HCT116 (cell line): ENCODE measurements around the gene NPAS4. TPM values are rescaled to one million over a fixed set of nuclear protein-coding genes. Genes with fewer than 3 reads are reported as not detected.
"Not testable (repeated sequence)": the region's sequence is repeated elsewhere in the genome, so short reads cannot be mapped to it uniquely, and the experiment has no call there.

Experiments used
- ATAC-seq: fragments of 200-7000 bp; cut with Tn5 transposase; 2 replicates; pipeline ENCODE4 v1.9.1; 2020; ENCODE audit warnings: mild to moderate bottlenecking, moderate library complexity
- BruUV-seq: library from RNA; stranded (reverse); fragments of 400-500 nt; replicated peaks from 2 replicates; lab custom pipeline; 2021; lab: Mats Ljungman, UMichigan
- CTCF ChIA-PET: fragments of 300-600 bp; sonication (Branson Sonifier 250); formaldehyde crosslinking; loops from one replicate; lab custom pipeline; 2021; ENCODE audit warnings: antibody characterized with exemption; lab: Charles Lee
- POLR2A ChIA-PET: fragments of 300-600, 350-600 bp; sonication (Branson Sonifier 250); formaldehyde crosslinking; loops from one replicate; lab custom pipeline; 2021; ENCODE audit warnings: antibody characterized with exemption; lab: Charles Lee
- RAD21 ChIA-PET, 2 experiments: fragments of 300-600 bp; sonication (Branson Sonifier 250); formaldehyde crosslinking; loops; one replicate each; lab custom pipeline; 2023; ENCODE audit warnings: low total read pairs in 2 of 2; ENCODE audit not compliant: uncharacterized antibody in 2 of 2, unreplicated experiment in 2 of 2, low non-redundant PET in 1 of 2; lab: Charles Lee
- DNase-seq: peaks from one replicate; pipeline ENCODE4 v3.0.0-alpha.2; 2010; ENCODE audit warnings: low read depth, low spot score
- H2AFZ ChIP-seq: fragments of 200-600 bp; shearing (Covaris generic), sonication (generic); 2 replicates; pipeline ENCODE4 v1.6.1; 2017; ENCODE audit warnings: low read depth, mixed run types, mixed read lengths, antibody characterized with exemption, low read length; ENCODE audit not compliant: poor library complexity, severe bottlenecking
- H3K27ac ChIP-seq: 2 replicates; pipeline ENCODE4 v1.5.1; 2012; ENCODE audit warnings: low read depth, low read length
- H3K27me3 ChIP-seq: fragments of 200-600 bp; sonication (generic); 2 replicates; pipeline ENCODE4 v1.6.1; 2016; ENCODE audit warnings: mixed run types, low read length, mixed read lengths; ENCODE audit not compliant: insufficient read depth
- H3K36me3 ChIP-seq, 2 experiments: fragments of 200-500 bp in 1 of 2; fragments of 200-600 bp in 1 of 2; sonication (Bioruptor generic) in 1 of 2; sonication (generic) in 1 of 2; 2 replicates each; pipeline versions ENCODE4 v1.5.1 to v1.6.1; 2014 to 2016; ENCODE audit warnings: low read length in 2 of 2, inconsistent platforms in 1 of 2, mixed read lengths in 1 of 2, mixed run types in 1 of 2; ENCODE audit not compliant: insufficient read depth in 2 of 2, control insufficient read depth in 1 of 2
- H3K4me1 ChIP-seq, 2 experiments: fragments of 200-600 bp in 1 of 2; sonication (generic) in 1 of 2; 2 replicates each; pipeline versions ENCODE4 v1.5.1 to v1.6.1; 2012 to 2017; ENCODE audit warnings: low read length in 2 of 2, inconsistent platforms in 1 of 2, mild to moderate bottlenecking in 1 of 2, mixed read lengths in 1 of 2, mixed run types in 1 of 2, moderate library complexity in 1 of 2; ENCODE audit not compliant: insufficient read depth in 2 of 2, control insufficient read depth in 1 of 2
- H3K4me2 ChIP-seq: fragments of 200-600 bp; sonication (generic); 2 replicates; pipeline ENCODE4 v1.6.1; 2017; ENCODE audit warnings: mixed run types, low read length, mixed read lengths
- H3K4me3 ChIP-seq, 2 experiments: fragments of 200-600 bp in 1 of 2; sonication (generic) in 1 of 2; replicated peaks in 1 of 2; 2 replicates each; pipeline ENCODE4 v1.5.1; 2011 to 2016; ENCODE audit warnings: low read length in 2 of 2, control low read depth in 1 of 2, low read depth in 1 of 2, mild to moderate bottlenecking in 1 of 2, mixed read lengths in 1 of 2, mixed run types in 1 of 2
- H3K79me2 ChIP-seq: fragments of 200-600 bp; sonication (generic); 2 replicates; pipeline ENCODE4 v1.6.1; 2017; ENCODE audit warnings: mild to moderate bottlenecking, mixed run types, low read length, moderate library complexity, mixed read lengths; ENCODE audit not compliant: insufficient read depth
- H3K9ac ChIP-seq: fragments of 200-600 bp; sonication (generic); 2 replicates; pipeline ENCODE4 v1.6.1; 2016; ENCODE audit warnings: low read length, mixed read lengths
- H3K9me2 ChIP-seq: fragments of 200-600 bp; sonication (generic), shearing (Covaris generic); 2 replicates; pipeline ENCODE4 v1.6.1; 2017; ENCODE audit warnings: mixed run types, mild to moderate bottlenecking, moderate library complexity; ENCODE audit not compliant: insufficient read depth
- H3K9me3 ChIP-seq, 2 experiments: fragments of 200-500 bp in 1 of 2; fragments of 200-600 bp in 1 of 2; sonication (Bioruptor generic) in 1 of 2; sonication (generic) in 1 of 2; 2 replicates each; pipeline ENCODE4 v1.6.1; 2014 to 2017; ENCODE audit warnings: low read length in 2 of 2, mixed read lengths in 2 of 2, inconsistent platforms in 1 of 2, low read depth in 1 of 2, mild to moderate bottlenecking in 1 of 2, mixed run types in 1 of 2, moderate library complexity in 1 of 2; ENCODE audit not compliant: control insufficient read depth in 1 of 2, insufficient read depth in 1 of 2
- H4K20me1 ChIP-seq: fragments of 200-600 bp; sonication (generic), shearing (Covaris generic); 2 replicates; pipeline ENCODE4 v1.6.1; 2017; ENCODE audit warnings: mixed run types, mild to moderate bottlenecking, moderate library complexity; ENCODE audit not compliant: insufficient read depth
- JUND ChIP-seq: IDR thresholded peaks from 2 replicates; pipeline ENCODE4 v1.6.1; 2012
- POLR2AphosphoS5 ChIP-seq: IDR thresholded peaks from 2 replicates; pipeline ENCODE4 v1.6.1; 2011; ENCODE audit warnings: mild to moderate bottlenecking, low read depth, low read length, moderate library complexity
- RAD21 ChIP-seq: IDR thresholded peaks from 2 replicates; pipeline ENCODE4 v1.6.1; 2012; ENCODE audit warnings: low read depth, mild to moderate bottlenecking
- REST ChIP-seq: IDR thresholded peaks from 2 replicates; pipeline ENCODE4 v1.6.1; 2012; ENCODE audit warnings: low read depth
- SIN3A ChIP-seq: IDR thresholded peaks from 2 replicates; pipeline ENCODE4 v1.6.1; 2012; ENCODE audit warnings: low read depth
- SP1 ChIP-seq: IDR thresholded peaks from 2 replicates; pipeline ENCODE4 v1.6.1; 2012; ENCODE audit warnings: low read depth
- SRF ChIP-seq: IDR thresholded peaks from 2 replicates; pipeline ENCODE4 v1.6.1; 2012; ENCODE audit warnings: low read depth
- intact Hi-C: fragments of 100-400 bp; cut with micrococcal nuclease; formaldehyde crosslinking; loops from 2 replicates; pipeline ENCODE4 v1.10.0; 2022
- total RNA-seq: library from RNA; stranded (reverse); gene quantifications from one replicate; pipeline ENCODE4 v1.2.1, GENCODE V29; 2021; ENCODE audit not compliant: unreplicated experiment
- TF ChIP-seq, protein P1 (sequence below), 3 experiments: fragments of 200-600 bp in 1 of 3; sonication (generic) in 1 of 3; IDR thresholded peaks in 2 of 3; conservative IDR thresholded peaks in 1 of 3; 2 replicates each; pipeline ENCODE4 v1.5.1; 2012 to 2017; ENCODE audit warnings: low read depth in 2 of 3, low read length in 2 of 3, antibody characterized with exemption in 1 of 3, borderline replicate concordance in 1 of 3, control low read depth in 1 of 3, mild to moderate bottlenecking in 1 of 3, mixed read lengths in 1 of 3, mixed run types in 1 of 3, moderate library complexity in 1 of 3; ENCODE audit not compliant: insufficient read depth in 1 of 3
- TF ChIP-seq, protein P2 (sequence below): IDR thresholded peaks from 2 replicates; pipeline ENCODE4 v1.6.1; 2012

Gene NPAS4
- total RNA-seq, 1 experiment from 2014 or later: not detected

DNA sequence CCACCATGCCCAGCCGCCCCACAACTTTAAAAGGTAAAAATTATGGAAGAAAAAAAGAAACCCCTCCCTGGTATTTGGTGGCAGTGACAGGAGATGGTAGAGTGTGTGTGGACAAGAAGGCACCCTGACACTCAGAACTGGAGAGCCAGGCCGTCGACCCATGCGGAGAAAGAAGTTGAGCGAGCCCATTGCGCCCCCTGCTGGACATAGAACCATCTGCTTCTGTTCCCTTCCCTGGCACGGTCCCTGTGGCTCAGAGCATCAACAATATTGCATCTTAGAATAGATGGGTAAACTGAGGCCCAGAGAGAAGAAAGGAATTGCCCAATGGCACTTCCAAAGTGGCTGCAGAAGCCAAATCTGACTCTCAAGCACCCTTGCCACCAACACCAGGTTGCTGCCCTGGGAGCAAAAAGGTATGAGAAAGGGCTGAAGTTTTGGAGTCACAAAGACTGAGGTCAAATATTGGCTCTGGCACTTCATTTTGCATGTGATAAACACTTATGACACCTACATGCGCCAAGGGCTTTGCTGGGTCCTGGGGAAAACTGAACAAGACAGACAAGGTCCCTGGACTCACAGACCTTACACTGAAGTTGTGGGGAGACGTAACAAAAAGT is 9.3 kb downstream of the NPAS4 start:
- Histone ChIP-seq H4K20me1 (no peaks in the 10 kb centered on the region), H3K4me2 (no peak overlapping the region), H2AFZ (no peak overlapping the region), H3K27me3 (no peaks in the 10 kb centered on the region), H3K27ac (no peak overlapping the region), H3K9me2 (no peaks in the 10 kb centered on the region), H3K4me3 (no peak overlapping the region), H3K79me2 (no peaks in the 10 kb centered on the region), H3K9ac (no peak overlapping the region), H3K9me3 (no peaks in the 10 kb centered on the region), H3K4me1 (no peaks in the 10 kb centered on the region; a peak in 1 of 4 replicates), H3K36me3 (peaks cover 4% of the 10 kb centered on the region in 2 experiments; a peak in 3 of 4 replicates)
- TF ChIP-seq REST: no peak
- no peak for TF ChIP-seq JUND
- TF ChIP-seq SIN3A: no peak
- TF ChIP-seq, protein P1, sequence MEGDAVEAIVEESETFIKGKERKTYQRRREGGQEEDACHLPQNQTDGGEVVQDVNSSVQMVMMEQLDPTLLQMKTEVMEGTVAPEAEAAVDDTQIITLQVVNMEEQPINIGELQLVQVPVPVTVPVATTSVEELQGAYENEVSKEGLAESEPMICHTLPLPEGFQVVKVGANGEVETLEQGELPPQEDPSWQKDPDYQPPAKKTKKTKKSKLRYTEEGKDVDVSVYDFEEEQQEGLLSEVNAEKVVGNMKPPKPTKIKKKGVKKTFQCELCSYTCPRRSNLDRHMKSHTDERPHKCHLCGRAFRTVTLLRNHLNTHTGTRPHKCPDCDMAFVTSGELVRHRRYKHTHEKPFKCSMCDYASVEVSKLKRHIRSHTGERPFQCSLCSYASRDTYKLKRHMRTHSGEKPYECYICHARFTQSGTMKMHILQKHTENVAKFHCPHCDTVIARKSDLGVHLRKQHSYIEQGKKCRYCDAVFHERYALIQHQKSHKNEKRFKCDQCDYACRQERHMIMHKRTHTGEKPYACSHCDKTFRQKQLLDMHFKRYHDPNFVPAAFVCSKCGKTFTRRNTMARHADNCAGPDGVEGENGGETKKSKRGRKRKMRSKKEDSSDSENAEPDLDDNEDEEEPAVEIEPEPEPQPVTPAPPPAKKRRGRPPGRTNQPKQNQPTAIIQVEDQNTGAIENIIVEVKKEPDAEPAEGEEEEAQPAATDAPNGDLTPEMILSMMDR (IDR thresholded peaks at IDR 0.05 in 2 of 3, conservative IDR thresholded peaks at IDR 0.05 in 1 of 3; ENCODE audit: borderline replicate concordance in 1 of 3, insufficient read depth in 1 of 3, low read depth in 2 of 3, low read length in 2 of 3): peak; percentile 89 to 98 (median 95)
- TF ChIP-seq, protein P2, sequence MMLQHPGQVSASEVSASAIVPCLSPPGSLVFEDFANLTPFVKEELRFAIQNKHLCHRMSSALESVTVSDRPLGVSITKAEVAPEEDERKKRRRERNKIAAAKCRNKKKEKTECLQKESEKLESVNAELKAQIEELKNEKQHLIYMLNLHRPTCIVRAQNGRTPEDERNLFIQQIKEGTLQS: no peak
- peak; percentile 91 for TF ChIP-seq RAD21
- no peak for TF ChIP-seq POLR2AphosphoS5
- no peak for TF ChIP-seq SRF
- TF ChIP-seq SP1: no peak
- CTCF ChIA-PET: interaction anchor here (0.7 to 1.8 kb wide), 10 partner anchors 9 to 248 kb away, joined by 3 to 14 read pairs (median 5); partner anchors contain the start of gene MRPL11
- no TSS peak for BruUV-seq
- intact Hi-C loops: loop anchor here (1.0 to 10.0 kb wide), 4 partner anchors 22 to 405 kb away; partner anchors contain the start of gene RBM4B
- peak; percentile 44 for DNase-seq
- POLR2A ChIA-PET: interaction anchor here (0.7 kb wide), 1 partner anchor 44 kb away, joined by 4 read pairs; no protein-coding TSS in a partner anchor
- peak; percentile 96 for ATAC-seq
- RAD21 ChIA-PET: interaction anchor here in 1 of 2 experiments (0.7 to 0.8 kb wide), 4 partner anchors 12 to 455 kb away, joined by 3 to 5 read pairs (median 4); no protein-coding TSS in a partner anchor

DNA sequence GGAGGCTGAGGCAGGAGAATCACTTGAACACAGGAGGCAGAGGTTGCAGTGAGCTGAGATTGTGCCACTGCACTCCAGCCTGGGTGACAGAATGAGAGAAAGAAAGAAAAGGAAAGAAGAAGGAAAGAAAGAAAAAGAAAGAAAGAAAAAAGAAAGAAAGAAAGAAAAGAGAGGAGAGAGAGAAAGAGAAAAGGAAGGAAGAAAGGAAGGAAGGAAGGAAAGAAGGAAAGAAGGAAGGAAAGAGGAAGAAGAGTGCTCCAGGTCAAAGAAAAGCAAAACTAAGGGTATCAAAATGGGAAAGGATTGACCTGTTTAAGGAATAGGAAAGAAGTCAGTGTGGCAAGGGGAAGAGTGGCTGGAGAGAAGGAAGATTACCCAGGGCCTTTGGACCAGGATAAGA is 10.5 kb downstream of the NPAS4 start:
- H3K27me3 ChIP-seq, BruUV-seq, RAD21 ChIA-PET, H3K79me2 ChIP-seq, H3K4me2 ChIP-seq, H3K4me1 ChIP-seq, H3K9ac ChIP-seq, ATAC-seq, H3K4me3 ChIP-seq, H3K9me2 ChIP-seq, H4K20me1 ChIP-seq, H3K27ac ChIP-seq, POLR2A ChIA-PET, H3K9me3 ChIP-seq, DNase-seq, H2AFZ ChIP-seq: not testable (repeated sequence)
- H3K36me3 ChIP-seq: peaks cover 14 to 16% of the 10 kb centered on the region in 2 experiments; a peak in 3 of 4 replicates
- intact Hi-C loops: loop anchor here (10.0 kb wide), 2 partner anchors 244 to 404 kb away; partner anchors contain the start of gene RBM4B
- CTCF ChIA-PET: interaction anchor here (1.1 to 1.4 kb wide), 2 partner anchors 10 to 13 kb away, joined by 5 to 6 read pairs; no protein-coding TSS in a partner anchor
